ENCODE results near the gene DGKD.

GRCh38 chr2:233429175-233429897 lies 75.0 kb downstream of the DGKD start:
- no peak for TF ChIP-seq EZH2 (IDR thresholded peaks at IDR 0.05; ENCODE audit: borderline replicate concordance, insufficient read depth, low read depth, low read length, poor library complexity, severe bottlenecking)
- no peak for TF ChIP-seq CTCF (IDR thresholded peaks at IDR 0.05)
